Body of pancreas (tissue), 4 donors: ENCODE measurements around the gene GRIK1. TPM values are rescaled to one million over a fixed set of nuclear protein-coding genes. Genes with fewer than 3 reads are reported as not detected.

Experiments used
- ATAC-seq: fragments of 150-250 bp; one replicate; pipeline ENCODE4 v1.9.1; 2016
- DNase-seq, 4 donors: peaks; one replicate each; pipeline ENCODE4 v3.0.0-alpha.2; 2019
- H3K27ac ChIP-seq, 4 donors: fragments of 200-600 bp; sonication (generic); 1 replicate in 3 of 4; 2 replicates in 1 of 4; pipeline versions ENCODE4 v1.5.1 to v1.6.1; 2016 to 2019; ENCODE audit warnings: mild to moderate bottlenecking in 1 of 4, mixed read lengths in 1 of 4, moderate library complexity in 1 of 4
- H3K27me3 ChIP-seq, 2 donors: fragments of 200-600 bp; sonication (generic); one replicate each; pipeline ENCODE4 v1.6.0; 2016; ENCODE audit warnings: mild to moderate bottlenecking in 1 of 2
- H3K36me3 ChIP-seq, 2 donors: fragments of 200-600 bp; sonication (generic); replicated peaks in 1 of 2; 2 replicates each; pipeline ENCODE4 v1.5.1; 2016; ENCODE audit warnings: low read depth in 2 of 2; ENCODE audit not compliant: insufficient read depth in 1 of 2
- H3K4me1 ChIP-seq: fragments of 200-600 bp; sonication (generic); one replicate; pipeline ENCODE4 v1.6.0; 2016
- H3K4me3 ChIP-seq, 2 donors: fragments of 200-600 bp; sonication (generic); 1 replicate in 1 of 2; 2 replicates in 1 of 2; pipeline ENCODE4 v1.5.1; 2016 to 2019
- H3K9me3 ChIP-seq, 3 donors: fragments of 200-600 bp; sonication (generic); 1 replicate in 2 of 3; 2 replicates in 1 of 3; pipeline ENCODE4 v1.5.1; 2016
- POLR2A ChIP-seq, 3 donors: fragments of 450-650 bp; IDR thresholded peaks; one replicate each; pipeline ENCODE4 v1.6.1; 2016; ENCODE audit warnings: antibody characterized with exemption in 3 of 3, mild to moderate bottlenecking in 2 of 3
- WGBS, 2 donors: methylation state at CpG; one replicate each; pipeline ENCODE4 v1.1.5; 2017; 5-methylcytosine and 5-hydroxymethylcytosine counted together
- intact Hi-C: fragments of 100-400 bp; cut with DNase I; formaldehyde crosslinking; loops from one replicate; pipeline ENCODE4 v1.15.1; 2023
- total RNA-seq, 2 donors: library from RNA; depleted of rRNA; stranded (reverse); fragments of >200 nt; gene quantifications; one replicate each; pipeline ENCODE4 v1.1.0, GENCODE V29; 2016
- TF ChIP-seq, protein P1 (sequence below), 7 experiments: fragments of 450-650 bp in 4 of 7; fragments of 200-600 bp in 3 of 7; sonication (generic) in 3 of 7; IDR thresholded peaks; one replicate each; pipeline ENCODE4 v1.5.1; 2016 to 2019; ENCODE audit warnings: antibody characterized with exemption in 7 of 7

The GRIK1 gene
- total RNA-seq, 2 donors from 2014 or later, result 0.66 TPM; not detected in 1

DNA sequence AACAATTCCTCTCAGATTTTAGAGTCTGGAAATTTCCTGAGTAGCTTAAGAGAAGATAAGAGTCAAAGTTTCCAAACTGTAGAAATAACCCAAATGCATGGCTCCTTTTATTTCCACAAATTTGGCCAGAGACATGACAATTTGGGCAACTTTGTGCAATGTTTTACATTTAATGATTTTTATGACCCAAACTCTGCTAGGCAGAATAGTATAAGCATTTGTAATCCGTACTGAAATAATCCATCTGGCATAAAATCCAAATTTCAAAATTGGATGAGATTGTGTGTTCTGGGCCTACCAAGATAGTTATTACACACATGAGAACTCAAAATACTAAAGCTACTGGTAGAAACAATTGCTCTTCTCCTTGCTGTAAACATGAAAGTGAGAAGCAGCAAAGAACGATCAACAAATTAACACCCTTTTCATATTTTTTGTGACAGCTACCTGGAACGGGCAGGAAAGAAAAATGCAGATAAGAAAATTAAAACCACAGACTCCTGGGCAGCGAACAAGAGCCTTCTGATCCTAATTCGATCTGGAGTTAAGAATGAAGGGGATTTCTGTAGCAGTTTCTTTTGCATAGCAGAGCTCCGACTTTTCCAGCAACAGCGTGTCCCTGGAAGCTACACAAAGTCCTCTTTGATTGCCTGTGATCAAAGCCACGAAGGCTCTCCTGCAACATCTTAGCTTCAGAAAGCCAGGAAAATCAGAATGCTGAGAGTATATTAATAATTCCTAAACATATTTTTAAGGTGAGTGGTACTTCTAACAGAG is 191.2 kb downstream of the GRIK1 start:
- TF ChIP-seq, protein P1, sequence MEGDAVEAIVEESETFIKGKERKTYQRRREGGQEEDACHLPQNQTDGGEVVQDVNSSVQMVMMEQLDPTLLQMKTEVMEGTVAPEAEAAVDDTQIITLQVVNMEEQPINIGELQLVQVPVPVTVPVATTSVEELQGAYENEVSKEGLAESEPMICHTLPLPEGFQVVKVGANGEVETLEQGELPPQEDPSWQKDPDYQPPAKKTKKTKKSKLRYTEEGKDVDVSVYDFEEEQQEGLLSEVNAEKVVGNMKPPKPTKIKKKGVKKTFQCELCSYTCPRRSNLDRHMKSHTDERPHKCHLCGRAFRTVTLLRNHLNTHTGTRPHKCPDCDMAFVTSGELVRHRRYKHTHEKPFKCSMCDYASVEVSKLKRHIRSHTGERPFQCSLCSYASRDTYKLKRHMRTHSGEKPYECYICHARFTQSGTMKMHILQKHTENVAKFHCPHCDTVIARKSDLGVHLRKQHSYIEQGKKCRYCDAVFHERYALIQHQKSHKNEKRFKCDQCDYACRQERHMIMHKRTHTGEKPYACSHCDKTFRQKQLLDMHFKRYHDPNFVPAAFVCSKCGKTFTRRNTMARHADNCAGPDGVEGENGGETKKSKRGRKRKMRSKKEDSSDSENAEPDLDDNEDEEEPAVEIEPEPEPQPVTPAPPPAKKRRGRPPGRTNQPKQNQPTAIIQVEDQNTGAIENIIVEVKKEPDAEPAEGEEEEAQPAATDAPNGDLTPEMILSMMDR (IDR thresholded peaks at IDR 0.05), result no peak
- no peak for TF ChIP-seq POLR2A (IDR thresholded peaks at IDR 0.05)
- H3K27ac ChIP-seq, result peak overlapping the region in 3 of 4 donors; percentile 31 to 69 (median 45)
- DNase-seq (peak in 1 of 4 donors; percentile 13), ATAC-seq (peak; percentile 52)
- no peaks in the 10 kb centered on the region for H3K36me3 ChIP-seq
- H3K4me1 ChIP-seq, result peaks cover 6% of the 10 kb centered on the region
- no peaks in the 10 kb centered on the region for H3K27me3 ChIP-seq
- intact Hi-C loops, result no loop called here
- WGBS, 2 donors, result 50 to 51% methylated on average over 8 of the region's 8 CpGs
- H3K4me3 ChIP-seq, result no peak overlapping the region
- H3K9me3 ChIP-seq, result no peaks in the 10 kb centered on the region

DNA sequence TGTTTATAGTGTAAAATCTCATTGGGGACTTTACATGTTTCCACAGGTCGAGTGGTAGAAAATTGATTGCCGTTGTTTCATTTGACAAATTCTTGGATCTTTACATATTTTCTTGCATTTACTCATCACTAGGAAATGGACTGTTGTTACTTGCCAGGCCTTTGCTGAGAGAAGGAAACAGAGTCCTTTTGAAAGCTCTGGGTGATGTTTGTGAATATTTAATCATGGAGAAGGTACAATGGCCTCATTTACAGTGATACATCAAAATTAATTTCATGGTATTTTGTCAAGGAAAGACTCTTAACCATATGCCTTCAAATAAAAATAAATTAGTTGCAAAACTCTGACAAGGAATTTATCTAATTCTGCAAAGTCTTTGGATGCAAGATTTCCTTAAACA is 198.0 kb downstream of the GRIK1 start:
- intact Hi-C loops, result no loop called here
- TF ChIP-seq, protein P1 (IDR thresholded peaks at IDR 0.05), result no peak
- TF ChIP-seq POLR2A (IDR thresholded peaks at IDR 0.05), result no peak

DNA sequence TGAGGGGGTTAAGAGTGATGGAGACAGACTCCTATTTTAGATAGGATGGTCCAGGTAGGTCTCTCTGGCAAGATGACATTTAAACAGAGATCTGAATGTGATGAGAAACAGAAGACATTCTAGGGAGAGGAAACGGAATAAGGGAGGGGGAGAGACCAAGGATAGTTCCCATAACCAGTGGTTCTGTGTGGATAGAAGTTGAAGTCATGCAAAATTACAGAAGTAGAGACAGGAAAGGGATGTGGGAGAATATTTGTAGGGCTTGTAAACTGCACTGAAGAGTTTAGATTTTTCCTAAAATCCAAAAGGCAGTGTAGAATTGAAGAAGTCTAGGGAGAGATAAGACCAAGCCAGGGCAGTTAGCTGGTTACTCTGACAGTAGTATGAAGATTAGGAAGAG is 200.6 kb downstream of the GRIK1 start:
- no peaks in the 10 kb centered on the region for H3K9me3 ChIP-seq
- TF ChIP-seq POLR2A (IDR thresholded peaks at IDR 0.05), result no peak
- TF ChIP-seq, protein P1 (IDR thresholded peaks at IDR 0.05), result no peak
- no peak overlapping the region for H3K27ac ChIP-seq
- ATAC-seq, result no peak
- 69 to 84% methylated on average over 1 of the region's 1 CpG for WGBS, 2 donors
- H3K4me1 ChIP-seq, result no peaks in the 10 kb centered on the region
- DNase-seq, result no peak
- intact Hi-C loops, result no loop called here
- no peaks in the 10 kb centered on the region for H3K36me3 ChIP-seq
- no peak overlapping the region for H3K4me3 ChIP-seq
- no peaks in the 10 kb centered on the region for H3K27me3 ChIP-seq

More for the DNA sequence above, 198.0 kb downstream of the GRIK1 start:
- Histone ChIP-seq H3K4me1 (no peaks in the 10 kb centered on the region), H3K27ac (no peak overlapping the region), H3K4me3 (no peak overlapping the region), H3K36me3 (no peaks in the 10 kb centered on the region), H3K27me3 (no peaks in the 10 kb centered on the region), H3K9me3 (no peaks in the 10 kb centered on the region)
- DNase-seq (no peak), ATAC-seq (no peak)
- WGBS, 2 donors, result 54 to 62% methylated on average over 2 of the region's 2 CpGs

DNA sequence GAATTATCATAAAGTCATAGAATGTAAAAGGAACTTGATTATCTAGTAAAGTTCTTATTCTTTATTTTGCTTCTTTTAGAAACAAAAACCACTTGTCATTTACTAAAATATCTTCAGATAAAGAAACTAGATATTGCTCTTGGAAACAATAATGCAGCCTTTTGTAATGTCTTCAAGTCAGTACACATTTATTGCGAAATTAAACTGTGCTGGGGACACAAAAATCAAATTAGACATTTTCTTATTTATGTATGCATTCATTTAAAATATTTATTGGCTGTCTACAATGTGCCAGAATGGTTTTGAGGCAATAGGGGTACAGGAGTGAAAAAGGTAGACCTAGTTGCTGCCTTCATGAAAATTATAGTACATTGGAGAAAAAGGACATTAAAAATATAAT is 201.1 kb downstream of the GRIK1 start:
- intact Hi-C loops, result no loop called here
- no peak for ATAC-seq

More for the DNA sequence above, 201.1 kb downstream of the GRIK1 start:
- 89 to 92% methylated on average over 1 of the region's 1 CpG for WGBS, 2 donors
- Histone ChIP-seq H3K36me3 (no peaks in the 10 kb centered on the region), H3K27ac (no peak overlapping the region), H3K9me3 (no peaks in the 10 kb centered on the region), H3K4me3 (no peak overlapping the region), H3K27me3 (no peaks in the 10 kb centered on the region), H3K4me1 (no peaks in the 10 kb centered on the region)
- TF ChIP-seq, protein P1 (IDR thresholded peaks at IDR 0.05), result no peak
- no peak for TF ChIP-seq POLR2A (IDR thresholded peaks at IDR 0.05)
- no peak for DNase-seq
